NCI-H2196 (cell line): ENCODE data around the gene CYP4F3.
"Not testable (repeated sequence)": the region's sequence is repeated elsewhere in the genome, so short reads cannot be mapped to it uniquely, and the experiment has no call there.

Source experiments
- DNase-seq: peaks from one replicate; lab custom pipeline; 2025; ENCODE audit not compliant: unreplicated experiment; lab: John Stamatoyannopoulos, UW

Gene CYP4F3

DNA sequence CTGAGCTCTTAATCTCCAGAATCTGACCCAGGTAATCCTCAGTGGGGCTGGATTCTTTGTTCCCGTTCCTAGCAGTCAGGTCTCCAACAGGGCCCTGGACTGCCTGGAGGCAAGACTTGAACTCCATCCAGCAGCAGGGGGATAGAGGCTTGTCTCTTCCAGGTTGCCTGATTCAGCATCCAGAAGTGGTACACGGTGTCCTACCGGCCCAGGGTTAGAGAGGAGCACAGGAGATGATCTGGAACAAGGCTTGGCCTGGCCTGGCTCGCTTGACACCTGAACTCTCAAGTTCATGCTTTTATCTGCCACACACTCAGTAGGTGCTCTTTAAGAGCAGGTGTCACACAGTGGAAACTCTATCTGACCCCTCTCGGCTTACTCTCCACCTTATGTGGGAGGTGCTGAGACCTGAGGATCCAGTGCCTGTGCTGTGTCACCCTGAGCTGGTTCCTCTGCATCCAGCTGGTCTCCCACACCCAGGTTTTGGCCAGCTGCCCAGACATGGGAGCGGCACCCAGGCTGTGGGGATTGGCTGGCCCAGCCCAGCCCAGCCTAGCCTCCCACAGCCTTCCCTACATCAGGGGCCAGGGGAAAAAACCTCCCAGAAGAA, at the start of gene CYP4F3:
CYP4F3 (plus strand) TSS at position 604 of the 610 bp plus-strand sequence. CDS start 519 bp downstream, outside the sequence.
- DNase-seq = peak; percentile 97

DNA sequence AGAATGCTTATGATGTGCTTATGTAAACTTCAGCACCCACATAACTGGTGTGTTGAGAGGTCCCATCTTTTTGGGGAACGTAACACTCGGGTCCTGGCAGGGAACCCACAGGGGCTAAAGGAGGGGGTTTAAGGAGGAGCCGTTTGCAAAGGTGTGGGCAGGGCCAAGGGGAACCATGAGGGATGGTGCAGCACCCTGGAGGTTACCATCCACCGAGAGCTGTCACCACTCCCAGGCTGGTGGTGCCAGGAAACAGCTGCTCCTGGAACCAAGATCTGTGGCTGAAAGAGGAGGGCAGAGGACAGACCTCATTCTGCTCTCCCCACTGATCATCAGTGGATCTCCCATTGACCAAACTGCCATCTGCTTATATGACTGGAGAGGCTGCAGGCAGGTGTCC, 48.9 kb upstream of the CYP4F3 start:
- no peak for DNase-seq

DNA sequence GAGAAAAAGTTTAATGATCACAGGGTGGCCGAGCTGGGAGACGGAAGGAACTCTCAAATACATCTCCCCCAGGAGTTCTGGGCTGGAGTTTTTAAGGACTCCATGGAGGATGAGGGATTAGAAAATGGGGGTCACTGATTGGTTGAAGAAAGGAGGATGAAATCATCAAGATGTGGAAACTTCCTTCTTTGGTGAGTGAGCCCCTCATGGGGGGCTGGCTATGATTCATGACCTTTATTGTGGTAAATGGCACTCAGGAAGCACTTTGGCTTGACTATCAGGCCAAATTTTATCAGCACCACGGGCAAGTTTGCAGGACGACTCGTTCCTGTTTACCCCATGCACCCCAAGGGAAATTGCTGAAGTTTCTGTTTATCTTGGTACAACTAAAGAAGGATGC, 48.2 kb upstream of the CYP4F3 start:
- not testable (repeated sequence) for DNase-seq

- DNase-seq = not testable (repeated sequence)
These were observed 46.9 kb upstream of the CYP4F3 start for GRCh38 chr19:15593766-15594165.

GRCh38 chr19:15595069-15595468, 45.6 kb upstream of the CYP4F3 start:
- DNase-seq = peak; percentile 62

GRCh38 chr19:15607978-15608925, 32.4 kb upstream of the CYP4F3 start:
- DNase-seq = not testable (repeated sequence)

DNA sequence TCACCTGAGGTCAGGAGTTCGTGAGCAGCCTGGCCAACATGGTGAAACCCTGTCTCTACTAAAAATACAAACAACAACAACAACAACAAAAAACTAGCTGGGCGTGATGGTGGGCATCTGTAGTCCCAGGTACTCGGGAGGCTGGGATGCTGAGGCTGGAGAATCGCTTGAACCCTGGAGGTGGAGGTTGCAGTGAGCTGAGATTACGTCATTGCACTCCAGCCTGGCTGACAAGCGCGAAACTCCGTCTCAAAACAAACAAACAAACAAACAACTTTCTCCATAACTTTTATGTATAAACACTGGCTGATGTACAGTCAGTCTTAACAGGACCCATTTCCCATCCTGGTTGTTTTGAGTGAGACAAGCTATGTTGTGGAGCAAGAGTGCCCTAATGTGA, 31.4 kb upstream of the CYP4F3 start:
- no peak for DNase-seq

- DNase-seq = no peak
These were observed 28.4 kb upstream of the CYP4F3 start for GRCh38 chr19:15612342-15612741.

DNA sequence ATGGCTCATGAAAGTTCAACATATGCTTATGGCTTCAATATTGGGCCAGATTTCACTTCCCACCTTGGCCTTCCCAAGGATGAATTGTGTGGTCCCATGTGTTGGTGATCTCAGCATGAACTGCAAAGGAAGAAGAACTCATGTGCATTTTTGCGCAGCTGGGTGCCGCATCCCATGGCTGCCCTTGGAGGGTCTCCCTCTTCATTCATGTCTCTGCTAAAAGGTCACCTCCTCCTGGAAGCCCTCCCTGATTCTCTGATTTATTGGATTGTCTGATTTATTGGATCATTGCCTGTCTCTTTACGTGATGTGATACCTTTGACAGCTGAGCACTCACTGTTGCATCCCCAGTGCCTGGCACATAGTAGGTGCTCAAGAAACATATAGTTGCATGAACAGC, 27.4 kb upstream of the CYP4F3 start:
- no peak for DNase-seq

DNA sequence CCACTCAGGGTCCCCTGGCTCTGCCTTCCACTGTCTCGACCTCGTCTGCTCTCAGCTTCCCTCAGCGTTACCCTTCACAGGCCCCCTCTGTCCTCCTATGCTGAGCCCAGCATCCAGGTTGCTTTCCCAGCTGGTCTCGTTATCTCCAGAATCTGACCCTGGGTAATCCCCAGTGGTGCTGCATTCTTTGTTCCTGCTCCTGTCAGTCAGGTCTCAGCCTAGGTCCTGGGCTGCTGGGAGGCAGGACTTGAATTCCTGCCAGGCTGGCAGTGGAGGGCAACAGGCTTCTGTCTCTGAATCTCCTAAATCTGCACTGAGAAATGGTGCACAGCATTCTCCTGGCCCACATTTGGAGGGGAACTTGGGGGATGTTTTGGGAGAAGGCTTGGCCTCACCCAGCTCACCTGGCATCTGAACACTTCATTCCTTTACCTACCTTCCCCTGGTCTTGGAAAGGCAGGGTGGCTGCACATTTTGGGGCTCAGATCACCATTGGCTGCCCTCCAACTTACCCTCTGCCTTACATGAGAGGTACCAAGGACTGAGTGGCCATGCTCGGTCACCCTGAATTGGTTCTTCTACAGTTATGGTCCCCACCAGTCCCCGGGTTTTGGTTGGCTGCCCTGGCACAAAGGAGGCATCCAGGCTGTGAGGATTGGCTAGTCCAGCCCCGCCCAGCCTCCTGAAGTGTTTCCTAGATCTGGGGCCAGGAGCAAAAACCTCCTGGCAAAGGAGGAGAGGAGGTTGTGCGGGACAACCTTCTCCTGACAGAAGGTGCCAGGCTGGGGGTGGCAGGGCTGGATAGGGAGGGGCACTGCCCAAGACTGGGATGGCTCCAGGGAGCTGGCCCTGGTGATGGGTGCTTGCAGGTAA, 26.0 kb upstream of the CYP4F3 start, which contains the start of gene CYP4F8:
CYP4F8 (plus strand) TSS at position 712 of the 873 bp plus-strand sequence. CDS start 399 bp downstream, outside the sequence.
- DNase-seq = peak; percentile 49

- DNase-seq = no peak
These were observed 25.2 kb upstream of the CYP4F3 start for GRCh38 chr19:15615526-15615925.

DNA sequence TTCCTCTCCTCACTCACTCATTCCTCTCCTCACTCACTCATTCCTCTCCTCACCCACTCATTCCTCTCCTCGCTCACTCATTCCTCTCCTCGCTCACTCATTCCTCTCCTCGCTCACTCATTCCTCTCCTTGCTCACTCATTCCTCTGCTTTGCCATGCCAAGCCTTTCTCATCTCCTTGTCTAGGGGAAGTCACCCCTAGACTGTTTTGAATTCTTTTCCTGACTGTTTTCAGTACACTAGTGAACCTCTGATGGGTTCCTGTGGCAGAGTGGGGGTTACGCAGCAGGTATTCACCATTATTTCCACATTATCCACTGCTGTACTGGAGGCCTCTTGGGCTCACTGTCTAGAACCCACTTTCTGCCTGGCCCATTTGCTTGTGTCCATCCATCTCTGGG, 24.5 kb upstream of the CYP4F3 start:
- no peak for DNase-seq

DNA sequence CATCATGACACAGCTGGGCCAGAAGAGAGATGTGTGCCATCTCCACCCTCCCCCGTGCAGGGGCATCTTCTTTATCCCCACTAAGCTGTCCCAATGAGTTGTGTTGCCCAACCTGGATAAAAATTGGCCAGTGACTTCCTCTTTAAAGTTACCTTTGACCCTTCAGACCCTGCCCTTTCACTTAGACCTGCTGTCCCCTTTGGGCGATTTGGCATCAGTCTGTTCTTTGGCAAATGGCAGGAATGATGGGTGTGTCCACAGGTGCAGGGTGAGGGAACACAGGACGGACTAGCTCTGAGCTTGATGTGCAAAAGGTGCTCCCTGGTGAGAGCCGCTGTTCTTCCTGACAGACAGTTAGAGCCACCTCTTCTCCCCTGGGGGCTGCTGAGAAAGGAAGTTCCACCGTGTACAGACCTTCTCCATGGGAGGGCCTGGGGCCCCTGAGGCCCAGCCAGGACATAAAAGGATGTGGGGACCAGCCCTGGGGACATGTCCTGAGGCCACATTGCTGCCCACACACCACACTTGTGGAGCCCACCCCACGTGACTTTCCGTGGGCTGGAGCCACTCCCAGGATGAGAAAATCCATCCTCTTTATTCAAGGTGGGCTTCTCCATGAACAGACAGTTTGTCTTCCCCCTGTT, 23.9 kb upstream of the CYP4F3 start:
- DNase-seq = no peak

DNA sequence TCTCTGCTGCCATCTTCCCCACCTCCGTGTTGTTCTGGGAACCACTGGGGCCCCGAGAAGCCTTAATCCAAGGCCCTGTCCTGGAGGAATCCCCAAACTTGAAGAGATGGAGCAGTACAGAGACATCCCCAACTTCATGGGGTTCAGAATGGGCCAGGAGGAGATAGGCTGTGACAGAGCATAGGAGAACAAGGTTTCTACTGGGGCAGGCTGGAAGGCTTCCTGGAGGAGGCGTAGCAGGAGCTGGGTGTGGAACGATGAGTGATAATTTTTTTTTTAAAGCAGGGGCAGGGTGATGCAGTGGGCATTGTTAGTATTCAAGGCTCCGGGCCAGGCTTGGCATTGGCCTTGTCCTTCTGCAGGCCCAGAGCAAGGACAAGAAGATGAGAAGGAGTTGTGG, 22.4 kb upstream of the CYP4F3 start:
- no peak for DNase-seq

- no peak for DNase-seq
These were observed 18.9 kb upstream of the CYP4F3 start for GRCh38 chr19:15621801-15622200.

DNA sequence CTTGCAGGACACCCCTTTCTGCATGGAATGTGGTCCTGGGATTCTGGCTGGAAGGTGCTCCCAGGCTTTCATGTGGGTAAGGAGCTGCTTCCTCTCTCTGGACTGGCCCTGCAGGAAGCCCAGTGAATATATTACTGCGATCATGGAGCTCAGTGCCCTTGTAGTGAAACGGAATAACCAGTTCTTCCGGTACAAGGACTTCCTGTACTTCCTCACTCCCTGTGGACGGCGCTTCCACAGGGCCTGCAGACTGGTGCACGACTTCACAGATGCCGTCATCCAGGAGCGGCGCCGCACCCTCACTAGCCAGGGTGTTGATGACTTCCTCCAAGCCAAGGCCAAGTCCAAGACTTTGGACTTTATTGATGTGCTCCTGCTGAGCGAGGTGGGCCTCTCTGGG, 17.7 kb upstream of the CYP4F3 start:
- DNase-seq = no peak

GRCh38 chr19:15623711-15624318, 16.9 kb upstream of the CYP4F3 start:
- DNase-seq = no peak

GRCh38 chr19:15628236-15629002, 12.3 kb upstream of the CYP4F3 start:
- no peak for DNase-seq
